DND-41 (cell line): ENCODE measurements around the gene ADSS1.

Experiments
- ATAC-seq: fragments of 200-7000 bp; cut with Tn5 transposase; 3 replicates; pipeline ENCODE4 v1.9.1; 2021; ENCODE audit warnings: low read depth; ENCODE audit not compliant: insufficient read depth
- DNase-seq: peaks from one replicate; pipeline ENCODE4 v3.0.0-alpha.2; 2020
- H2AFZ ChIP-seq: 2 replicates; pipeline ENCODE4 v1.6.0; 2012; ENCODE audit warnings: low read depth, low read length
- H3K27ac ChIP-seq: 2 replicates; pipeline ENCODE4 v1.5.1; 2012; ENCODE audit warnings: low read length, inconsistent platforms
- H3K27me3 ChIP-seq: fragments of 200-600 bp; sonication (generic); 2 replicates; pipeline ENCODE4 v1.6.0; 2012; ENCODE audit warnings: low read length, mild to moderate bottlenecking, inconsistent platforms; ENCODE audit not compliant: insufficient read depth, poor library complexity
- H3K36me3 ChIP-seq: 2 replicates; pipeline ENCODE4 v1.5.1; 2012; ENCODE audit warnings: low read length, inconsistent platforms; ENCODE audit not compliant: insufficient read depth
- H3K4me1 ChIP-seq: 2 replicates; pipeline ENCODE4 v1.5.1; 2012; ENCODE audit warnings: mild to moderate bottlenecking, low read length; ENCODE audit not compliant: insufficient read depth
- H3K4me2 ChIP-seq: 2 replicates; pipeline ENCODE4 v1.6.0; 2012; ENCODE audit warnings: mild to moderate bottlenecking, moderate library complexity, low read length, inconsistent platforms; ENCODE audit not compliant: insufficient read depth
- H3K4me3 ChIP-seq, 2 experiments: fragments of 200-600 bp in 1 of 2; shearing (Covaris generic) in 1 of 2; 2 replicates each; pipeline ENCODE4 v1.5.1; 2012 to 2016; ENCODE audit warnings: inconsistent platforms in 2 of 2, low read length in 2 of 2, mild to moderate bottlenecking in 2 of 2, low read depth in 1 of 2, moderate library complexity in 1 of 2
- H3K79me2 ChIP-seq: 2 replicates; pipeline ENCODE4 v1.6.0; 2012; ENCODE audit warnings: low read length, inconsistent platforms; ENCODE audit not compliant: insufficient read depth
- H3K9ac ChIP-seq: 2 replicates; pipeline ENCODE4 v1.6.0; 2012; ENCODE audit warnings: low read depth, mild to moderate bottlenecking, inconsistent platforms, low read length, moderate library complexity
- H3K9me3 ChIP-seq: 2 replicates; pipeline ENCODE4 v1.5.1; 2012; ENCODE audit warnings: low read length, moderate library complexity, mild to moderate bottlenecking, inconsistent platforms; ENCODE audit not compliant: insufficient read depth, severe bottlenecking
- H4K20me1 ChIP-seq: 2 replicates; pipeline ENCODE4 v1.6.0; 2012; ENCODE audit warnings: low read length; ENCODE audit not compliant: insufficient read depth
- CTCF ChIP-seq: IDR thresholded peaks from 2 replicates; pipeline ENCODE4 v1.5.1; 2012; ENCODE audit warnings: borderline replicate concordance, low read length, moderate library complexity, mild to moderate bottlenecking; ENCODE audit not compliant: poor library complexity, severe bottlenecking; ENCODE audit errors: extremely low read depth
- EZH2 ChIP-seq: IDR thresholded peaks from 3 replicates; pipeline ENCODE4 v1.6.1; 2012; ENCODE audit warnings: borderline replicate concordance, low read depth, mild to moderate bottlenecking, moderate library complexity, low read length, inconsistent platforms; ENCODE audit not compliant: severe bottlenecking

ADSS1 gene

GRCh38 chr14:104755621-104756020 lies 31.6 kb downstream of the ADSS1 start:
- peaks cover 70% of the 10 kb centered on the region for H4K20me1 ChIP-seq
- H2AFZ ChIP-seq, result no peak overlapping the region
- H3K36me3 ChIP-seq, result peaks cover 65% of the 10 kb centered on the region
- no peaks in the 10 kb centered on the region for H3K27me3 ChIP-seq
- no peak overlapping the region for H3K27ac ChIP-seq
- H3K9me3 ChIP-seq, result no peaks in the 10 kb centered on the region
- ATAC-seq, result no peak
- peak overlapping the region; percentile 86; the same call in 1 of the 2 replicates for H3K4me2 ChIP-seq
- H3K79me2 ChIP-seq, result peaks cover 75% of the 10 kb centered on the region
- peak overlapping the region in 1 of 2 experiments; percentile 89; a peak in 1 of 4 replicates for H3K4me3 ChIP-seq
- TF ChIP-seq EZH2 (no peak), CTCF (no peak)
- peaks cover 55% of the 10 kb centered on the region for H3K4me1 ChIP-seq
- H3K9ac ChIP-seq, result peak overlapping the region; percentile 82
- DNase-seq, result no peak

- Histone ChIP-seq H2AFZ (no peak overlapping the region), H3K27ac (peak overlapping the region; percentile 72), H3K9me3 (no peaks in the 10 kb centered on the region), H3K79me2 (peaks cover 75% of the 10 kb centered on the region), H4K20me1 (peaks cover 79% of the 10 kb centered on the region), H3K36me3 (peaks cover 74% of the 10 kb centered on the region), H3K27me3 (no peaks in the 10 kb centered on the region), H3K4me2 (peak overlapping the region; percentile 86), H3K4me3 (0 out of 4 replicates have a peak overlapping the region, but pooled peaks of 1 of the 2 experiments have one; percentile 33), H3K9ac (peak overlapping the region; percentile 35), H3K4me1 (peaks cover 53% of the 10 kb centered on the region)
- TF ChIP-seq CTCF (no peak), EZH2 (no peak)
- DNase-seq (peak; percentile 82), ATAC-seq (peak; percentile 18)
Measured at GRCh38 chr14:104756477-104757237, 32.6 kb downstream of the ADSS1 start.

GRCh38 chr14:104757238-104757585 lies 33.2 kb downstream of the ADSS1 start:
- H3K4me3 ChIP-seq, result no peak overlapping the region
- H3K27ac ChIP-seq, result peak overlapping the region; percentile 72
- H3K4me2 ChIP-seq, result peak overlapping the region; percentile 86
- H4K20me1 ChIP-seq, result peaks cover 79% of the 10 kb centered on the region
- peaks cover 77% of the 10 kb centered on the region for H3K36me3 ChIP-seq
- H3K9ac ChIP-seq, result peak overlapping the region; percentile 35
- no peaks in the 10 kb centered on the region for H3K27me3 ChIP-seq
- H3K4me1 ChIP-seq, result peaks cover 47% of the 10 kb centered on the region
- TF ChIP-seq CTCF, result no peak
- no peak for TF ChIP-seq EZH2
- ATAC-seq (no peak), DNase-seq (no peak)
- peaks cover 72% of the 10 kb centered on the region for H3K79me2 ChIP-seq
- no peaks in the 10 kb centered on the region for H3K9me3 ChIP-seq
- H2AFZ ChIP-seq, result no peak overlapping the region
